Muscle of back (tissue), 13 donors: ENCODE measurements around the gene RNU11. TPM values are rescaled to one million over a fixed set of nuclear protein-coding genes. Genes with fewer than 3 reads are reported as not detected.
"Not testable (repeated sequence)": the region's sequence is repeated elsewhere in the genome, so short reads cannot be mapped to it uniquely, and the experiment has no call there.

ENCODE experiments used
- DNase-seq, 3 donors: peaks; one replicate each; pipeline versions ENCODE4 v3.0.0 to v3.0.0-alpha.2; 2013
- long read RNA-seq, 9 donors: transcript quantifications; one replicate each; lab custom pipeline, GENCODE V29; 2026
- polyA plus RNA-seq, 10 donors: library from polyadenylated mRNA; unstranded; fragments of 120-200 nt; gene quantifications; one replicate each; pipeline ENCODE4 v1.2.1, GENCODE V29; 2013; ENCODE audit not compliant: insufficient read length in 10 of 10

Gene RNU11
- not detected for polyA plus RNA-seq
- long read RNA-seq, donor 1: 0 reads
- long read RNA-seq, donor 2: 0 reads
- long read RNA-seq, donor 3: 0 reads
- long read RNA-seq, donor 4, partial matches to known transcripts: 0 of 1 reads
- long read RNA-seq, donor 4, other reads (novel, unspliced or antisense): 0 of 1 reads
- long read RNA-seq, donor 5, partial matches to known transcripts: 0 of 1 reads
- long read RNA-seq, donor 5, other reads (novel, unspliced or antisense): 0 of 1 reads
- long read RNA-seq, donor 6, partial matches to known transcripts: 0 of 1 reads
- long read RNA-seq, donor 6, other reads (novel, unspliced or antisense): 0 of 1 reads
- long read RNA-seq, donor 7: 0 reads
- long read RNA-seq, donor 8: 0 reads
- long read RNA-seq, donor 9: 0 reads

DNA sequence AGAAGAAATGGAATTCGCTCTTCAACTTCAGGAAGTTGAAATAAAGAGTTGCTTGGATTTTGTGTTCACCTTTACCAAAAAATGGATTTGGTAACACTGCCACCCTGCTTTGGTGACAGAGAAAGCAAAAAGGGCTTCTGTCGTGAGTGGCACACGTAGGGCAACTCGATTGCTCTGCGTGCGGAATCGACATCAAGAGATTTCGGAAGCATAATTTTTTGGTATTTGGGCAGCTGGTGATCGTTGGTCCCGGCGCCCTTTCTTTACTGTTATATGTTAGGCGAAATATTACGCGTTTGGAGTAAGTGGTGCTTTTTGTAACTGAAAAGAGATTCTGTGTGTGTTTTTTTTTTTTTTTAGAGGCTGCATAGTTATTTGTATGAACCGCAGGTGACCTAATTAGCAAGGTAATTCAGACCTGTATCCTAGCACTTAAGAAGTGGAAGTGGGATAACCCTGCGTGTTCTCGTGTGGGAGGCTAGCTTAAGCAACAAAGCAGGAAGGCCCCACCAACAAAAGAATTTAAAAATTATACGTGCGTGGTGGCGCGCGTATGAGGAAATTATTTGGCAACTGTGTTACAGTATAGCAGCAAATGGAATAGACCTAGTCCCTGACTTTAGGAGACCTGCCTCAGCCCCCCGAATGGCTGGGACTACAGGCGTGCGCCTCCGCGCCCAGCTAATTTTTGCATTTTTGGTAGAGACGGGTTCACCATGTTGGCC lies at the start of gene RNU11:
TSS of gene RNU11 (plus strand) at position 127 of the 725 bp plus-strand sequence.
- peak; percentile 94 to 97 (median 97) for DNase-seq

DNA sequence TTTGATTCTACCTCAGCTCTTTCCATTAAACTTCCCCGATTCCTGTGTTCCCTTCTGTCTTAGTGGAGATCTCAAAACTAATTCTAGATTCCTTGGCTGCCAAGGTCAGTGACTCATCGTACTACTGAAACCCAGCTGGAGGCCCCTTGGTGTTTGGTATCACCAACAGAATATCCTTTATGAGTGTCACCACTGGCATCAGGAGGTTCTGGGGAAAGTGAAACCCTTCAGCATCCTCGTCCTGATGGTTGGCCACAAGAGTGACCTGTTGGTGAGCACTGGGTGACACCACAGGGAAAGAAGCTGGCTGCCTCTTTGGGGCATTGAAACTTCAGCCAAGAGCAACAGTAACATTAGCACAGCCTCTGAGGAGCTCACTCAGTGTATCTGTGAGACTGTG lies 46.7 kb upstream of the RNU11 start:
- peak in 1 of 3 donors; percentile 66 for DNase-seq

- peak; percentile 80 to 90 (median 86) for DNase-seq
These were observed 45.6 kb upstream of the RNU11 start for GRCh38 chr1:28602536-28603439.

DNA sequence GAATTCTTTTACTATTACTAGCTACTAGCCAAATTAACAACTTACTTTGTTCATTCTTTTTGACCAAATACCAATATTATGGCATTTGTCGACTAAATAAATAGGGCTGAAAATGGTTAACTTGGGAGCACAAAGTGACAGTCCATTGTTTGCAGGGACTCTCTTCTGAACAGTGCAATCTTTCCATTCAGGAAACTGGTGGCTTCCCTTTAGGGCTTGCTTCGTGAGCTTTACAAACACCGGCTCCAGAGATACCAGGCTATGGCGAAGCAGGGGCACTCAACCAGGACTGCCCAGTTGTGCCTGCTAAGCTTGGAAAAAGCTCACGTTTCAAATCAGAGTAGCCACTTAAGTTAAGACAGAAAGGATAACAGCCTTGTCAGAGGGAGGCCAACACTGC lies 44.0 kb upstream of the RNU11 start:
- DNase-seq: no peak

GRCh38 chr1:28604962-28605361 lies 43.4 kb upstream of the RNU11 start:
- DNase-seq: no peak

- DNase-seq: no peak
These were observed 41.6 kb upstream of the RNU11 start for GRCh38 chr1:28606771-28607170.

DNA sequence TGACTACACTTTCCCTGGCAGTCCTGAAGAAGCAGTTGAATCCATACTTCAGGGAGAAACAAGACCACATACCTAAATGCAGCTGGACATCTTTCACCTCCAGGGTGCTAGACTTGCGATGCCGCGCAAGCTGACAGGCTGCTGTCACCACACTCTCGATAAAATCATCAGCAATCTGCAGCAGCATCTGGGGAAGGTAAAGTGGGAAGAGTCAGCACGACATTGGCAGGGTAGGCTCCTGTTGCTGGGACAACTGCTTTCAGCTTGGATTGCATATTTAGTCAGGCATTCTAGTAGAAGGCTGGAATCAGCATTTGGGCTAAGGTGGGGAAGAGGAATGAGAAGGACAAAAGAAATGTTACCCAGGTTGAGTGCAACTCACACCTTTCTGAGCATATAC lies 35.2 kb upstream of the RNU11 start:
- no peak for DNase-seq

GRCh38 chr1:28631713-28632112 lies 16.7 kb upstream of the RNU11 start:
- no peak for DNase-seq

DNA sequence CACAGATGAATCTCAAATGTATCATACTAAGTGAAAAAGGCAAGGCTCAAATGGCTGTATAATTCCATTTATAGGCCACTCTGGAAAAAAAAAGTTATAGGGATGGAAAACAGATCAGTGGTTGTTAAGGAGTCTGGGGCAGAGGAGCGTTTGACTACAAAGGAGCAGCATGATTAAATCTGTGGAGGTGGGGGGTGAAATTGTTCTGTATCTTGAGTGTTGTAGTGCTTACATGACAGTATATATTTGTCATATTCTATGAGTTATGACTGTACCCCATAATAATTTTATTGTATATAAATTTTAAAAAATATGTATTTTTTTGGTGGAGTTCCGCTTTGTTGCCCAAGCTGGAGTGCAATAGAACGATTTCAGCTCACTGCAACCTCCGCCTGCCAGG lies 15.8 kb upstream of the RNU11 start:
- DNase-seq: no peak

DNA sequence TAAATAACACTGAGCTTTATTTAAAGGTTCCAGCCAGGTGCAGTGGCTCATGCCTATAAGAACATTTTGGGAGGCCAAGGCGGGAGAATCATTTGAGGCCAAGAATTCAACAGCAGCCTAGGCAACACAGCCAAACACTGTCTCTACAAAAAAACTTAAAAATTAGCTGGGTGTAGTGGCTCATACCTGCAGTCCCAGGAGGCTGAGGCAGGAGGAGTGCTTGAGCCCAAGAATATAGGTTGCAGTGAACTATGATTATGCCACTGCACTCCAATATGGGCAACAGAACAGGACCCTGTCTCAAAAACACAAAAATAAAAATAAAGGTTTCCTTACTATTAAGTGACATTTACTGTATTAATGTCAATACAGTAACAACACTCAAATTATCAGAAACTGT lies 7.6 kb upstream of the RNU11 start:
- no peak for DNase-seq

DNA sequence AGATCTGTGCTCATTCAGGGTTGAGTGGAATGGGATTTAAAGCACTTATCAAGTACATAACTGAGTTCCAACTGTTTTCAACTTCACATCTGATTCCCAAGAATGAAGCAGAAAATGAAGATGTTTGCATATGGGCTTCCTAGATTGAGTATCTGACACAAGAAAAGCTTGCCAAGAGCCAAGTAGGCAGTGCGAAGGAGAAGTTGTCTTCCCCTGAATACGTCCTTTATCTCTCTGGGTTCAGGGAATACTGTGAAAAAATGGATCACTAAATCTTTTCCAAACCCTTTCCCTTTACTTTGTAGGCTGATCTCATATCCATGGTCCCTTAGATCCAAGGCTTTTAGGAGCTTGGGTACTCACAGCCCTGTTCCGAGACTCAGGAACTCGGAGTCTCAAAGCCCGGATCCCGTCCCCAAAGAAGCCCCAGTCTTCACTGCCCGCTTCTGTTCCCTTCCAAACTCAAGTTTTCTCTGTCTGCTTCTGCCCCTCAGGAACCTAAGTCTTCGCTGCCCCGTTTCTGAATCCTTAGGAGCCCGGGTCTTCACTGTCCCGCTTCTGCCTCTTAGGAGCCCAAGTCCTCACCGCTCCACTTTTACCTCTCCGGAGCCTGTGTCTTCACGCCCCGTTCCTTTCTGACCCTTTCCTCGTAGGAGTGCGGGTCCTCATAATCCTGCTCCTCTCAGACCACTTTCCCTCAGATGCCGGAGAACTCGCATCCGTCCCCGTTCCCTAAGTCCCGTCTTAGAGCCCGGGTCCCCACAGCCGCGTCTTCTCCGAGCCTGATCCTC lies 6.1 kb upstream of the RNU11 start:
- peak in 1 of 3 donors; percentile 26 for DNase-seq

- DNase-seq: peak; percentile 97 to 98 (median 98)
These were observed 5.4 kb upstream of the RNU11 start, which contains the start of gene TAF12 for GRCh38 chr1:28642847-28643635. Gene TAF12, minus strand, starts transcription at chr1:28643067. Its CDS starts 20,986 bp downstream, at chr1:28622081.

- no peak for DNase-seq
These were observed 3.9 kb upstream of the RNU11 start for GRCh38 chr1:28644494-28644893.

GRCh38 chr1:28645406-28645805 lies 3.0 kb upstream of the RNU11 start:
- not testable (repeated sequence) for DNase-seq

GRCh38 chr1:28646040-28646439 lies 2.4 kb upstream of the RNU11 start:
- no peak for DNase-seq

GRCh38 chr1:28648008-28648473 lies 359 bp upstream of the RNU11 start:
- peak; percentile 92 to 97 (median 93) for DNase-seq

GRCh38 chr1:28653063-28653462 lies 4.7 kb downstream of the RNU11 start:
- DNase-seq: not testable (repeated sequence)

GRCh38 chr1:28653870-28654269 lies 5.5 kb downstream of the RNU11 start:
- not testable (repeated sequence) for DNase-seq

DNA sequence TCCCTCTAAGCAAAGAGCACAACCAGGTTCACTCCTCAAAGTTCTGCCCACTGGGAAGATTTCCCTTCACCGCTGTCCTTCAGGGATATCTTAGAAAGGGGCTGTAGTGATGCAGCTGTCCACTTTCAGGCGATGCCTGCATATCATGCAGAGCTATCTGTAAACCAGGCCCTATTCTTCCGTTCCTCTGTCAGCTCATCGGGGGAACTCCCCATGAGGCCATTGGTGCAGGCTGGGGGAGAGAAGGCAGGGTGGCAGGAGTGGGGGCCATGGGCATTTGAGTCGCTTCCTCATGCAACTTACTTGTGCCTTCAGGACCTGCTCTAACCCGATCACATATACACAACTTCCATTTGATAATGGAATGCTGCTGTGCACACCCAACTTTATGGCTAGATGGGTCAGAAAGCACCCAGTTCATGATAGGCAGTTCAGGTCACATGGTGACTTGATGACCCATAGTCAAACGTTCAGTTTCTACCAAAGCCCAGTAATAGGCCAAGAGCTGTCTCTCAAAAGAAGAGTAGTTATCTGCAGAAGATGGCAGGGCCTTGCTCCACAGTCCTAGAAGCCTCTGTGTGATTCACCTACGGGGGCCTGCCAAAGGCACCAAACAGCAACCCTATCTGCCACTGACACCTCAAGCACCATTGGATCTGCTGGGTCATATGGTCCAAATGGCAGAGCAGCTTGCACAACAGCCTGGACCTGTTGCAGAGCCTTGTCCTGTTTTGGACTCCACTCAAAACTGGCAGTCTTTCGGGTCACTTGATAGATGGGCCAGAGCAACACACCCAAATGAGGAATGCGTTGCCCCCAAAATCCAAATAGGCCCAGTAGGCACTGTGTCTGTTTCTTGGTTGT lies 7.3 kb downstream of the RNU11 start:
- not testable (repeated sequence) for DNase-seq
